ENCODE results near the gene TMEM270. TPM values are rescaled to one million over a fixed set of nuclear protein-coding genes. Genes with fewer than 3 reads are reported as not detected.

The TMEM270 gene
- total and polyA plus RNA-seq, 10 of the 15 experiments (the other 5 are each of a cell fraction or from before 2014, with no cell fraction given), result not detected

DNA sequence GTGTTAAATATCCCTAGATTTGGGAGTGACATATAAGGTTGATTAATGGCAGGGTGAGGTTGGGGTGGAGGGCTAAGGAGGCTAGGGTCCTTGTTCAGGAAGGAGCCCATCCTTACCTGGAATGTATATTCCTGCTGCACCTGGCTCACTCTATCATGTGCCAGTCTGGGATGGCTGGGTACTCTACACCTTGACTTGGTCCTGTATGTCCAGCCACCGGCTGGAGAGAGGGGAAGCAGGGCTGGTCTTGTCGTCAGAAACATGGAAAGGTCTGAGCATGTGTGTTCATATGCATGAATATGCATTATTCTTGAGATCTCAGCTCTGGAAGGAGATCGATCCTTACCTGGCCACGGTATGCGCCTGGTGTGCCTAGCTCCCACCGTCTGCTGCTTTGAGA is 33.2 kb downstream of the TMEM270 start:
- H3K79me2 ChIP-seq (ENCODE audit: control insufficient read depth, insufficient read depth, low read length), result no peaks in the 10 kb centered on the region
- 75% methylated on average over 6 of the region's 6 CpGs for WGBS (ENCODE audit: insufficient coverage, insufficient replicate concordance, low lambda C conversion rate, missing lambda C conversion rate)
- H3K4me1 ChIP-seq (ENCODE audit: control insufficient read depth, insufficient read depth, low read length), result no peaks in the 10 kb centered on the region
- H4K20me1 ChIP-seq (ENCODE audit: control insufficient read depth, insufficient read depth), result no peaks in the 10 kb centered on the region
- RAD21 ChIA-PET (ENCODE audit: unreplicated experiment), result no interaction called here
- H3K9me3 ChIP-seq (replicated peaks; ENCODE audit: control insufficient read depth, insufficient read depth, low read length), result no peaks in the 10 kb centered on the region; the same call in 2 of the 3 replicates
- no peak overlapping the region for H3K9ac ChIP-seq (ENCODE audit: control insufficient read depth, insufficient read depth, low read length)
- no peak overlapping the region for H3K4me3 ChIP-seq
- H2AFZ ChIP-seq (ENCODE audit: control insufficient read depth, low read depth, low read length), result no peak overlapping the region
- SMC1A ChIA-PET (ENCODE audit: uncharacterized antibody, unreplicated experiment), result no interaction called here
- H3K27me3 ChIP-seq (replicated peaks in 1 of 2; ENCODE audit: control insufficient read depth in 2 of 2, insufficient read depth in 2 of 2, low read length in 1 of 2), result no peaks in the 10 kb centered on the region
- TF ChIP-seq ZBTB11 (CRISPR knock-in tag; IDR thresholded peaks at IDR 0.05) (no peak), HDAC6 (IDR thresholded peaks at IDR 0.05; ENCODE audit: unreplicated experiment) (no peak), NFIC (IDR thresholded peaks at IDR 0.05; ENCODE audit: low read depth, low read length) (no peak), RAD21 (IDR thresholded peaks at IDR 0.05; ENCODE audit: insufficient read depth, low read depth, low read length) (no peak), MYB (IDR thresholded peaks at IDR 0.05; ENCODE audit: borderline replicate concordance, low read depth, low read length) (no peak), TAF1 (IDR thresholded peaks at IDR 0.05; ENCODE audit: borderline replicate concordance, low read depth, low read length) (no peak), YY1 (IDR thresholded peaks at IDR 0.05; ENCODE audit: low read depth, low read length) (no peak)
- TF ChIP-seq, protein P1, sequence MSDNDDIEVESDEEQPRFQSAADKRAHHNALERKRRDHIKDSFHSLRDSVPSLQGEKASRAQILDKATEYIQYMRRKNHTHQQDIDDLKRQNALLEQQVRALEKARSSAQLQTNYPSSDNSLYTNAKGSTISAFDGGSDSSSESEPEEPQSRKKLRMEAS (IDR thresholded peaks at IDR 0.05; ENCODE audit: low read depth, low read length), result no peak
- FAIRE-seq, result no peak
- no peak overlapping the region for H3K27ac ChIP-seq (ENCODE audit: control insufficient read depth, insufficient read depth)
- no peaks in the 10 kb centered on the region for H3K36me3 ChIP-seq (ENCODE audit: control insufficient read depth in 2 of 2, insufficient read depth in 2 of 2, low read length in 1 of 2)
- DNase-seq (ENCODE audit: low read depth, low spot score), result no peak
- ATAC-seq, result no peak
- CTCF ChIA-PET, result interaction anchor here (0.6 kb wide), 1 partner anchor 44 kb away, joined by 3 read pairs; no protein-coding TSS in a partner anchor
- in situ Hi-C loops (cut with MboI) (no loop called here), intact Hi-C loops (cut with micrococcal nuclease; ENCODE audit: unreplicated experiment) (no loop called here)
- POLR2A ChIA-PET, result no interaction called here
- no peak overlapping the region for H3K4me2 ChIP-seq (ENCODE audit: control insufficient read depth, insufficient read depth)
- no TSS peak for BruUV-seq (replicated peaks)
